C4-2B (cell line): ENCODE measurements around the gene FIP1L1.

Experiments
- H3K27ac ChIP-seq: fragments of 450-650 bp; 2 replicates; pipeline ENCODE4 v1.5.1; 2017
- CTCF ChIP-seq: fragments of 450-650 bp; conservative IDR thresholded peaks from 2 replicates; pipeline ENCODE4 v1.5.1; 2017; ENCODE audit warnings: mild to moderate bottlenecking
- ZFX ChIP-seq: fragments of 450-650 bp; IDR thresholded peaks from 2 replicates; pipeline ENCODE4 v1.6.1; 2017

Gene FIP1L1

DNA sequence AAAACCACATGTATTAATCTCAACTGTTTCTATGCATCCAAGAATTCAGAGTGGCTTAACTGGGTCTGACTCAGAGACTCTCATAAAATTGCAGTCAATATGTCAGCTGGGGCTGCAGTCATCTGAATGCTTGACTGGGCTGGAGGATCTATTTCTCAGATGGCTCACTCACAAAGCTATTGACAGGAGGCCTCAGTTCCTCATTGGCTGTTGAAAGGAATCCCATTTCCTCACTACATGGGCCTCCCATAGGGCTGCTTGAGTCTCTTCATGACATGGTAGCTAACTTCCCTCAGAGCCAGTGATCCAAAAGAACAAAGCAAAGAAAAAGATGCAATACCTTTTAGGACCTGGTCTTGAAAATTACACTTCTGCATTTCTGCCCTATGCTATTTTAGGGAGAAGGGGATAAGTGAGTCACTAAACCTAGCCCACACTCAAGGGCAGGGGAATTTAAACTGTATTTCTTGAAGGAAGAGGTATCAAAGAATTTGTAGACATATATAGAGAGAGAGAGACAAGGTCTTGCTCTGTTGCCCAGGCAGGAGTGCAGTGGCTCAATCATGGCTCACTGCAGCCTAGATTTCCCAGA is 21.4 kb upstream of the FIP1L1 start:
- no peak overlapping the region for H3K27ac ChIP-seq
- TF ChIP-seq CTCF (no peak), ZFX (no peak)

DNA sequence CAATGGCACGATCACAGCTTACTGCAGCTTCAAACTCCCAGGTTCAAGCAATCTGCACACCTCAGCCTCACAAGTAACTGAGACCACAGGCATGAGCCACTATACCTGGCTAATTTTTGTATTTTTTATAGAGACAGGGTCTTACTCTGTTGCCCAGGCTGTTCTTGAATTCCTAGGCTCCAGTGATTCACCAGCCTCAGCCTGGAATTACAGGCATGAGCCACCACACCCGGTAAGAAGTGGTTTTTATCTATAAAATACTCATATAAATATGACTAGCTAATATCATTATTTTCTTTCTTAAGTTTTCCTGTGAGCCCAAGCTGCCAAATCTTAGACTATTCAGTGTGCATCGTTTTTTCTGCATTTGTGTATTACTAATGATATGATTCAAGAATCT is 16.0 kb upstream of the FIP1L1 start:
- no peak overlapping the region for H3K27ac ChIP-seq
- no peak for TF ChIP-seq ZFX
- no peak for TF ChIP-seq CTCF

DNA sequence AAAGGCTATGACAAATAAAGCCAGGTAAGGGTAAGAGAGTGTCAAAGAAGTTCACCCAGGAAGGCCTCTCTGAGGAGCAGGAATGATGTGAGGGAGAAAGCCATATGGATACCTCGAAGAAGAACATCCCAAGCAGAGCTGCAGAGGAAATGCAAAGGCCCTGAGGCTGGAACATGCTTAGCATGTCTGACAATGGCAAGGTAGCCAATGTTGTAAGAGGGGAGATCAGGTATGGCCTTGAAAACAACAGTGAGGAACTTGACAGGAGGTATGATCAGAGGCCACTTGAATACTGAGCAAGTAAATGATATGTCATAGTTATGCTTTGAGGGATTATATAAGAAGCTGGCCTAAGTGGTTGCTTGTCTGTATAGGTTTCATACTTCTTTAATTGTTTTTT is 15.3 kb upstream of the FIP1L1 start:
- TF ChIP-seq ZFX (no peak), CTCF (no peak)
- H3K27ac ChIP-seq: no peak overlapping the region

DNA sequence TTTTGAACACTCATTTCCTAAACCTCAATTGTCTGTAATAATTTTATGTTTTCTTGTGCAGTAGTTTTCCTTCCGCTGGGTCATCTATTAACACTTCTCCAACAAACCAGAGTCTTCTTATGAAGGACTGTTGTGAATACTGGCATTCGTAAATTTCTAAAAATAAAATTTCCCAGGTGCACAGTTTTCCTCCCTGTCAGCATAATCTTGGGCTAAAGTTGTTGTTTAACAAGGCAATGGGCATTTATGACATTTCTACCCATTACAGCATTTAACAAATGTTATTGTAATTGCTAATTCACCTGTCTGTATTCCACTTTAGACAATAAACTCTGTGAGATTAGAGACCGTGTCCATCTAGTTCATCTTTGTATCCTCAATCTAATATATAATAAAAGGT is 12.8 kb upstream of the FIP1L1 start:
- peak overlapping the region; percentile 62 for H3K27ac ChIP-seq
- TF ChIP-seq ZFX (no peak), CTCF (no peak)

DNA sequence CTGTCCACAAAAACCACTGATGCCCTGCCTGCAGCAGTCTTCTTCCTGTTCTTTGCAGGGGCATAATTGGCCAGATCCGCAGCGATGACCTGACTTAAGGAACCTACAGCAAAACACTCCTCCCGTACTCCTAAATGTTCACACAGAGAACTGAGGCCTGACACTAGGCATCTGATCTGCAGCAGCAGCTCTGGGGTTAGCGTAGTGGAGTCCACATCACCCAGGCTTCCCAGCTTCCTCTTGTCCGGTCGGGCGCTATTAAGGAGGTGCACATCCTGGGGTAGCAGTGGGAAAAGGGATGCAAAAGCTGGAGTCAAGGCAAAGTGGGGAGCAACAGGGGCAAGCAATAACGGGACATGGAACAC is 12.3 kb upstream of the FIP1L1 start:
- peak overlapping the region; percentile 62 for H3K27ac ChIP-seq
- TF ChIP-seq CTCF: no peak
- TF ChIP-seq ZFX: no peak

DNA sequence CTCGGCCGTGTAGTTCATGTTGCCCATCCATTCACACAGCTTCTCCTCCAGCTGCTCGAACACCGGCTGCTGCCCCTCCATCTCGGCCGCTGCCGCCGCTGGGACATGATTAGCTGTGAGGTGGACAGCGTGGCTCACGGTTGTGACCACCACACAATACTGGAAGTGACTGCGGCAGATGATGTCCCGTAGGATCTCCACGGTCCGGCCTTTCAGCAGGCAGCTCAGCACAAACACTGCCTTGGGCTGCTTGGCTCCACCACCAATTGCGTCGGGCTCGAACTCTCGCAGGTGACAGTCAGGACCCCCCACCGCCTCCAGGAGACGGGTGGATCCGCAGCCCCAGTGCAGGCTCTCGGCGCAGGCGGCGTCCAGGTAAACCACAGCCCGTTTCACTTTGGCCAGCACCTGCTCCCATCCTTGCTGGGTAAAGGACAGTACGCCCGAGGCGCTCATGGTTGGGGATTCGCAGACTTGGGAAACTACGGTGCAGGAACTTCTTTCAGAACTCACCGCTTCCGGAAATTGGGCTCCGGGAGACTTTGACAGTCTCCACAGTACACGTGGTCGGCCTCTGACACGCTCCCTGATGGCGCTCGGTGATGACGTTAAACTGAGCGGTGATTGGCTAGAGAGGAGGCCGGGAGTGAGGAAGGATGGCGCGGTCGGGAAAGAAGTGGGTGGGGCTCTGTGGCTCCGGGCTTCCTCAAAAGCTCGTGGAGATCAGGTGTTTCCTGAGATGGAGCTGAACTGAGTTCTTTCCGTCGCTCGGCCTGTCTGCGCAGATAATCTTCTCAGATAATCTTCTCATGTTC is 11.7 kb upstream of the FIP1L1 start, which contains the start of gene SCFD2:
SCFD2 (minus strand) TSS at position 576 of the 815 bp plus-strand sequence.
- no peak for TF ChIP-seq ZFX
- peak within 1 kb of the TSS; percentile 62 for H3K27ac ChIP-seq

DNA sequence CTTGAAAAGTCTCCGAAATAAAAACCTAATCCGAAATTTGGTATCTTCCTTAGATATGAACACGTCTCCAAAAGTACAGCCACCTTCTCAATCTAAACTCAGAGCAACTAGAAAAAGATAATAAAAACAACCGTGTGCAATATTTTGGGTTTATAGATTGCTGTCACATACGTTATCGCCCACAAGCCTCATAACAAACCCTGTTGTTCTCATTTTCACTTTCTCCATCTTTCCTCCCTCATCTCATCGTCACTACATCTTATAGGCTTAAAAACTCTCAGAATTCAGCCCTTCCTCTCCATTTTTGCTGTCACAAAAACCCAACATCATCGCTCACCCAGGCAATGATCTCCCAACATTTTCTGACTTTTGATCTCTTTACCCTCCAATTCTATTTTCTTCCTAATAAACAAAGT is 11.1 kb upstream of the FIP1L1 start:
- H3K27ac ChIP-seq: peak overlapping the region; percentile 62
- TF ChIP-seq CTCF (no peak), ZFX (no peak)

- H3K27ac ChIP-seq: no peak overlapping the region
- no peak for TF ChIP-seq CTCF
- TF ChIP-seq ZFX: no peak
Measured at GRCh38 chr4:53367721-53368120, 9.7 kb upstream of the FIP1L1 start.
